HL-60/S4 treated with phorbol 12-myristate 13-acetate at 8.2 ng/mL for 4 days and 3 days (cell line): ENCODE data around the gene ARHGAP4.

Experiments
- in situ Hi-C: fragments of 300-500 bp; cut with MboI; formaldehyde crosslinking; loops from 2 replicates; pipeline ENCODE4 v1.15.0; 2022; ENCODE audit warnings: low sequenced_read_pairs

ARHGAP4 gene

DNA sequence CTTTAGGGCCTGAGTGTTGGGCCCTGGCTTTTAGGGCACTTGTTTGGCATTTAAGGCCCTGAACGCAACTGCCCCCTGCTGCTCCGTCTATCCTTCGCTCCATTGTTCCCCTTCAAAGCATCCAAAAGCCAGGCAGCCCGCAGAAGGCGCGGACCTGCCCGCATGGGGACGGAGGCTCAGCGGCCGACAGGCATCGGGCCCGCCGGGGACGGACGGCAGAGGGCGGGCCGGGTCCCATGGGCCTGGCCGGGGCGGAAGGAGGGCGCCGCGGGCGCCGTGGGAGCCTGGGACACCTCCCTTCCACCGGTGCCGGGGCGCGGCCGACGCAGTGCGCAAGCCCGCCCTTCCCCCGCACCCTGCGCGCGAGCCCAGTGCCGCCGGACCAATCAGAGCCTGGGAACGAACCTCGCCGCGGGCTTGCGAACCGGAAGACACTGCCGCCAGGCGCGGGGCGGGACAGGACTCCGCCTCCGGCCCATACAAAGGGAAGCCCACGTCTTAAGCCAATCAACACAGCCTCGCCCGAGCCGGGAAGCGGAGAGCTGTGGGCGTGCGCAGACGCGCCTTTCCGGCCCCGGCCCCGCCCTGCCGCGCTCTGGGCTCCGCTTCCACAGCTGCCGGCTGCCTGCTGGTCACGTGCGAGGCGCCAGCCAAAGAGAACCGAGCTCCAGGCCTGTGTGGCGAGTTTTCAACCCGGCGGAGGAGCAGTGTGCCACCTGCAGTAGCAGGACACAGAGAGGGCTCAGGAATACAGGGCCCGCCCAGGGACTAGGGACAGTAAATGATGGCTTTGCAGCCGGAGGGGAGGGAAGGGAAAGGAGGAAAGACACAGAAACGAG is 2.1 kb upstream of the ARHGAP4 start:
- in situ Hi-C loops: no loop called here

DNA sequence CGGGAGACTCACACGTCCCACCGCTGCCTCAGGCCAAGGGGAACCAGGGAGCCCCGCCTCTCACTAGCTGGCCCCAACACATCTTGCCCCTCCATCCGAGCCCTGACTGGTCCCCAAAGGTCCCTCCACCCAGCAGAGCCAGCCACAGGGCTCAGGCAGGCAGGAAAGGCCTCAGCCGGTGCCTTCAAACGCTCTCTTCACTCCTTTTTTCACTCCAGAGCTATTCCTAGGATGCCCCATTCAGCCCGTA is 1.5 kb upstream of the ARHGAP4 start:
- in situ Hi-C loops: no loop called here

DNA sequence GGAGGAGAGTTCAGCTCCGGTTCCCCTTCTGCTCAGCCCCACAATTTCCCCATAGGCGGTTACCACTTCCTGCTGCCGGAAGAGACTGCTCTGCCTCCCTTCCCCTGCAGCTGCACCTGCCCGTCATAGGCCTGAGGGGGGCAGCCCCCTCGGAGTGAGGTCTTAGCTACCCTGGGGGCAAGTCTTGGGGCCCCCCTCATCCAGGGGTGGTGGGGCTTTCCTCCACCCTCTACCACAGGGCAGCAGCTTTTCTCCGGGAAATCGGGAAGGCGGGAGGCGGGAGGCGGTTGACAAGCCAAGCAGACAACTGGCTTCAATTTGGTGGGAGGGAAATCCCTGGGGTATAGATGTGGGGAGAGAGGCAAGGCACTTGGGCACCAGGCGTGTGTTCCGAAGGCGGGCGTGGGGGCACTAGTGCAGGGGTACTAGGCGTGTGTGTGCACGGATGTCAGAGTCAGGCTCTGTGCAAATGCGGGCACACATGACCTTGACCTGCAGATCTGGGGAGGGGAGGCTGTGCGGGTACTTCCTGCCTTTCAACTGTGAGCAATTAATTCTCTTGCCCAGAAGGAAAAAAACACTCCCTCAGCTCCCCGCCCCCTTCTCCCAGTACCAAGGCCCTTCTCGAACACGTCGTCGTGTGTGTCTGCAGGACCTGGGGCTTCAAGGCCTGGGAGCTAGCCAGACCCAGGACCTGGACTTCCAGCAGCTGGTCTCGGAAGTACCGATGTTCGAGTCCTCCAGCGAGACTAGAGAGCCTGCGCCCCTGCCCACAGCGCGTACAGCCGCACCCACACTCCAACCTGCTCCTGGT is 1.0 kb upstream of the ARHGAP4 start:
- in situ Hi-C loops: no loop called here

DNA sequence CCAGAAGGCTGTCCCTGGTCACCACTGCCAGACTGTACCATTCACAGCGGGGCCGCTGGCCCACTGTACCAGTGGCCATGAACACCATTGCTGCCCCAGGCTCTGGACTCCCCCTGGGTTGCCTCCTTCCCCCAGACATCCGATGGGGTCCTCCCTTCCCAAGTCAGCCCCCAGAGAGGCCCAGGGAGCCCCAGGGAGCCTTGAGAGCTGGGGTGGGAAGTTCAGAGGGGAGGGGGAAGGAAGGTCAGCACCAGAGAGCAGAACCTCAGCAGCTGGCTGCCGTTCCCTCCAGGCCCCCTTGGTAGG is 441 bp upstream of the ARHGAP4 start:
- in situ Hi-C loops: no loop called here

DNA sequence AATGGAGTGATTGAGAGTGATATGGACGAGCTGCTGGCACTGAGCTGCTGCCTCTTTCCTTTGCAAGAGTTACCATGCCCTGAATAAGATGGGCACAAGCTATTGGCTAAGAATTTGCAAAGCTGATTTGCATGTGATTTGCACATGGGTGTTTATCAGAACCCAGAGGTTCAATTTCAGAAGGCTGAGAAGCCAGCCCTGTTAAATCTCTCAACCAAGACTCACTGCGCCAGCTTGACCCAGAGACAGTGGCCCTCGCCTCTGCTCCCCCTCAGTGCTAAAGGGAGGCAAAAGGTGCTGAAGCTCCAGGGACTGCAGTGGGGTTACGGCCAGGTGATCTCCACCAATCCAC is 701 bp downstream of the ARHGAP4 start:
- in situ Hi-C loops: no loop called here

DNA sequence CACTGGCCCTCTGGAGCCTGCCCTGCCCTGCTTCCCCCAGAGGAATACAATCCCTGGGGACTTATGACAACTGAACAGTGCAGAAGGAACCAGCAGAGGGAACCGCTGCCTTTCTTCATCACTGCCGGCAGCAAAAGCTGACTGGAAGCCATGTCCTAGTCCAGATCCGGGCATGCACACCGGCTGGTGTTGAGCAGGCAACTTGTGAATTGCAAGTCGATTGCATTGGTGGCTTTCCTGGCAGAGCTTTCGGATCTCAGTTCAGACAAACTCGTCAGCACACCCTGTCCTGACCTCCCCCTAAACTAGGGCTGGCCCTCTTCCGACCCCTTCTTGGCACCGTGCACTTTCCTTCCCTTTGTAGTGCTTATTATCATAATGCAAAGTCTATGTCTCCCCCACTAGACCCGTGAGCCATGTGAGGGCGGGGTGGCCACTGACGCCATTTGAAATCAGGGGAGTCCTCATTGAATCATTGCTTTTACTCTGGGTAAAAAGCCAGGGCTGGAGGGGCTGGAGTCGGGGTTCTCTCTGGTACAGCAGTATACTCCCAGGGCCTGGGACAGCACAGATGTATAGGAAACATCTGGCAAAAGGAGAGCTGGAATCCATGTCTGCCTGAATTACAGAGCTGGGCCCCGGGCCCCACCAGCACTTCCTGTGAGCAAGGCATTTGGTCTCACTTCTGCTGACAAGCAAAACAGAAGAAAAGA is 1.8 kb downstream of the ARHGAP4 start:
- in situ Hi-C loops: no loop called here

DNA sequence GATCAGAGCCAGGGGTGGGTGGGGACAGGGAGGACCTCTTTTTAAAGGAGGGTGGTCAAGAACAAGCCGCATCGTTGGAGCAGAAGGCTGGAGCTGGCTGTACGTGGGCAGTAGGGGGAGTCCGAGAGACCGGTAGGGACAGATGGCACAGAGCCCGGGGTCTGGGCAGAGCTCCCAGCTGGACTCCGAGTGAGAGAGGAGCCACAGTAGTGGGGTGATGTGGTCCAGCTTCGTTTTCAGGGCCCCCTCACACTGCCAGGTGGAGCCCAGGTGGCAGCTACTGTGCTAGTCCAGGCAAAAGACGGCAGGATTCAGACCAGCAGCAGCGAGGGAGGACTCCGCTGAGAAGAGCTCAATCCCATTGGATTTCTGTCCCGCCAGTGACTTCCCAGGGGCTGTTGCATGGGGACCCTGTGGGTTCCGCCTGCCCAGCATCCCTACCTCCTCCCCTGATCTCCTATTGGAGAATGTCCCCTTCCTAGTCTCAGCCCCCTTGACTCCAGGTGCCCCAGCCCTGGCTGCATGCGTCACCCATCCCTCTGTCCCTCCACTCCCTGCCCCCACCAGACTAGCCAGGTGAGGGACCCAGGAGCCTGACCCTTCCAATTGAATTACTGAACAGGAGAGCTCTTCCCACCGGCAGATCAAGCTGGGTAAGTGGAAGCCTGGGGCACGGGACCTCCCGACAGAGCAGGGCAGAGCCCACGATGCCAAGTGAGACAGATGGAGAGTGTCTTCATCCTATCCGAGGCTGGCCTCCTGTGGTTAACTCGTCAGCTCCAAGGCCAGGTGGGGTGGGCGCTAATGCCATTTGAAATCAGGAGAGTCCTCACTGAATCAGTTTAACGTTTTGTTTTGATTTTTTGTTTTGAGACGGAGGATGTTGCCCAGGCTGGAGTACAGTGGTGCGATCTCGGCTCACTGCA is 2.9 kb downstream of the ARHGAP4 start:
- in situ Hi-C loops: no loop called here

DNA sequence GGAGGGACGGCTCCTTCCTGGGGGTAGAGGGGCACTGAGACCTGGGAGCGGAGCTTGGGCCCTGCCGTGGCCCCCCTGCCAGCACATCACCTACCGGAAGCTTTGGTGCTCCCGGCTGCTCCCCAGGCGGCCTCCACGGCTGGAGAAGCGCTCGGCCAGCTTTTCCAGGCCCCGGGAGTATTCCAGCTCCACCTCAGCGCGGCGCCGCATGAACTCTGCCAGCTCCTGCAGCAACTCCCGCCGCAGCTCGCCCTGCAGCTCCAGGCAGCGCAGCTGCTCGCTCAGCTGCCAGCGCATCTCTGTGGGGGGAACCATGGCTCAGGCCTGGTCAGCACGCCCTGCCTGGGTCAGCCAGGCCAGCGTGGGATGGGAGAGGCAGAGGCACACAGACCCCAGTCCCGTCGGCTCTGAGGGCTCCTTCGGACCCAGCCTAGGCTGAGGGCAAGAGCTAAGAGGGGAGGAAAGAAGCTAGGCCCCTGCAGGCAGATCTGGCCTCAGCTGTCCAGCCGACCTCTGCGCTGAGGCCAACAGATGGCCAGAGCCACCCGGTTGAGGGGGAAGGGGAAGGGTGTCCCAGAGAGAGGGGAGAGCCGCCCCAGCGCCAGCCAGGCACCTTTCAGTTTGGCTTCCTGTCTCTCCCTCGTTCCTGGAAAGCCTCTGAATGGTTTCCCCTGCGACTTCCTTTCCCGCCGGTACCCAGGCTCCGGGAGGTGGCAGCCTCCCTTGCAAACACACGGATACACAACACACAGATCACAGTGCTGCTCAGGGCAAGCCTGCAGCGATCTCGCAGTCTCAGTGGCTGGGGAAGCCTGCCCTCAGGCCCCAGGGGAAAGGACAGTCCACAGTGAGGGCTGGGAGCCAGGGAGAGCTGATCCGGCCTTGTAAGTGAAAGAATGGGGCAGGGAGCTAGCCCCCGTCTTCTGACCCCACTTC is 4.3 kb downstream of the ARHGAP4 start:
- in situ Hi-C loops: no loop called here

DNA sequence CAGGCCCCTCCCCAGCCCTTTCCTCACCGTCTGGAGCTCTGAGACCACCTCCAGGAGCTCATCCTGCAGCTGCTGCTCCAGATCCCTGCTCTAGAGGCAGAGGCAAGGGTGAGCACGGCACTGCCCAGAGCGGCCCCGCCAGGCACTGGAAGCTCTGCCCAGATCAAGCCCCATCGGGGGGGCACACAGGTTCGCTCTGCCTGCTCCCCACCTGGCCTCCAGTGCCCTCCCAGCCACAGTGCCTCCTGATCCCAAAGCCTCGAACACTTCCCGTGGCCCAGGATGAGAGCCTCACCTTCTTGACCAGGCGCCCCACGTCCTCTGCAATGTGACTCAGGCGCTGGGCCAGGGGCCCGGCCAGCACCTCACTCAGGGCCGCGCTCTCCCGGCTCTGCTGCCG is 5.0 kb downstream of the ARHGAP4 start:
- in situ Hi-C loops: no loop called here

DNA sequence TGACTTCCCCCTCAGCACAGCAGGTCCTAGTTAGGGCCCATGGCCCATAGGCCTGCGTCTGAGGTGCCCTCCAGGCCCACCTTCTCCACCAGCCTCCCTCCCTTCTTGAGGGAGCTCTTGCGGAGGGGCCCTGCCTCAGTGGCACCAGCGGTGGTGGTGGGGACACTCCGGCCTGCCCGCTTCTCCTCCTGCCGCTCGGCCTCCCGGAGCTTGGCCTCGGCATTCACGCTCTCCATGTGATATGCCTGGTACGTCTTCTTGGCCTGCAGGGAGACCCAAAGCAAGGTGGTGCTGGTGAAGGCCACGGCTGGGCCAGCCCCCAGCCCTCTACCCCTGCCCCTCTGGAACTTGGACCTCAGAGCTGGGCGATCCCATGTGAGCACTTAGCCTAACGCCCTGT is 5.5 kb downstream of the ARHGAP4 start:
- in situ Hi-C loops: no loop called here

DNA sequence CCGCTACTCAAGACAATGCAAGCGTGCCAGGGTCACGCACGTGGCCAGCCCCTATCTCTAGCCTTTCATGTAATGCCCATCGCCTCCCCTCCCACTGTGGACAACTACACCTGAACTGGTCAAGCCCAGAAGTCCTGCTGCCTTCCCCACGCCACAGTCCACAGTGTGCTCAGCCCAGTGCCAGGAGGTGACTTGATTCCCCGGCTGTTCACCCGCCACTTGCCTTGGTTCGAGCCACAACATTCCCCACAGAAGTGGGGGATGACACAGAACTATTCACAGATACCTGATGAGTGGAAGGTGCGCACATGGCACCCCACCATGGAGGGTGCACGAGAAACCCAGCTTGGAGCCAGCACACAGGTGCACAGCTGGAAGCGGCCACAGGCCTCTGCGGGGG is 6.8 kb downstream of the ARHGAP4 start:
- in situ Hi-C loops: no loop called here

DNA sequence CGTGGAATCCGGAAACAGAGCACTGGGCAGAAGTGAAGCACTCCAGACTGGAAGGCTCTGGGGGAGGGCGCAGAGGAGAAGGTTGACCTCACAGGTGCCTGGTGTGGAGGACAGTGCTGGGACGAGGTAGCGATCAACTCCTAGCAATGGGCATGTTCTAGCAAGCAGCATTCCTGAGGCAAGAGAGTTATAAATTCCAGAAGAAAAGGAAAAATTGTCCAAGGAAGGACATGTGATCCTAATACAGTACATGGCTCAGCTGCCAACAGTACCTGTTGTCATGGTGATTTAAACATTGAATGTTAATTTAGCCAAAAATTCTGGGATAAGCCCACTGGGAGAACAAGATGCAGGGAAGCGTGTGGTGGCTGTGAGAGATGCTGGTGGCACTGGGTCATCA is 8.2 kb downstream of the ARHGAP4 start:
- in situ Hi-C loops: no loop called here

DNA sequence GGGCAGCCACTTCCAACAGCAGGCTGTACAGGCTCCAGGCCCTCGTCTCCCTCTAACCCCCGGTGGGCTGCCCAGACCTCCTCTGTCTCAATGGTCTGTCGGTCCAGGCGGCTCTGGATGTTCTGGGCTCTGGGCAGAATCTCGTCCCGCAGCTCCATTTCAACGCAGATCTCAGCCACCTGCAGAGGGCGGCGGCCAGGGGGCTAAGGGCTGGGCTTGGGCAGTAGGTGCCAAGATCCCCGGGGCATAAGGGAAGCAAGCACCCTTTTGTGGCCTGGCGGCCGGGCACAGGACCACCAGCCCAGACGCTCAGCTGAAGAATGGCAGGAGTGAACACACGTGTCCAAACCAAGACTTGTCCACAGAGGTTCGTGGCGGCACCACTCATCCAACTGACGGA is 12.4 kb downstream of the ARHGAP4 start:
- in situ Hi-C loops: no loop called here

DNA sequence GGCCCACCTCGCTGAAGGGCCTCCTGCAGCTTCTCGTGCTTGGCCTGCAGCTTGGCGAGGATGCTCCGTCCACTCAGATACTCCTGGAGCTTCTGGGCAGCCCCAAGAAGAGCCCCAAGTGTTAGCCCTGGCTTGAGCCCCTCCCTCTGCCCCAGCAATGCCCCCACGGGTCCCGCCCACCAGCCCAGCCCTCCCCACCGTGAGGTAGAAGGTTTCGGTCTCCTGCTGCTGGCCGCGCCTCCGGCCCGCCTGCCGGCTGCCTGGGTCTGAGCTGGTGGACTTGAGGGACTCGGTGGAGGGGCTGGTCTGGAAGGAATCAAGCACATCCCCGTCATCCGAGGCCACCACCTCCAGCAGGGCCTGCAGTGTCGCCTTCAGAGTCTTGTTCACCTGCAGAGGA is 12.9 kb downstream of the ARHGAP4 start:
- in situ Hi-C loops: no loop called here

DNA sequence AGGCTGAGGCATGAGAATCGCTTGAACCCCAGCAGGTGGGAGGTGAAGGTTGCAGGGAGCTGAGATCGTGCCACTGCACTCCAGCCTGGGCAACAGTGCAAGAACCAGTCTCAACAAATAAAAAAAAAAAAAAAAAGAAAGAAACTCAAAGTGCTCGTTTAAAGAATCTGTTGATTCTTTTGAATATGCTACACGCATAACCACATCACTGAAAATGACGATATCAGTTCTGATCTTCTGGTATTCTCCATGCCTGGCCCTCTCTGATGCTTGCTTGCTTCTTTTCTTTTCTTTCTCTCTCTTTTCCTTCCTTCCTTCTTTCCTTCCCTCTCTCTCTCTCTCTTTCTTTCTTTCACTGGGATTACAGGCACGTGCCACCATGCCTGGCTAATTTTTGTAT is 14.3 kb downstream of the ARHGAP4 start:
- in situ Hi-C loops: no loop called here

DNA sequence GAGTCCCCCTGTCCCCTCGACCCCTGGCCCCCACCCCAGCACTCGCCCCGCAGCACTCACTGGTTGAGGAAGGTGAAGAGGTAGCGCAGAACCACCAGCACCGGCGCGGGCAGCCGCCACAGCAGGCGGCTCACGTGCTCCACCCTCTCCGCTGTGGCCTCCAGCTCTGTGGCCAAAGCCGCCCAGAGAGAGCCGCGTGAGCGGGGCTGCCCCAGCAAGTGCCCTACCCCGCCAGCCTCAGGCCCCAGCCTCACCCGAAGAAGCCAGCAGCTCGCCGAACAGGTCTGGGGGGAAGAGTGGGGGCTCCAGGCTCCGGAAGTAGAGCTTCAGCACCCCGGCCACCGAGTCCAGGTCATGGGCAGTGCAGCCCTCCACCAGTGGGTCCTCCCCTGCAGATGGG is 15.6 kb downstream of the ARHGAP4 start:
- in situ Hi-C loops: no loop called here

DNA sequence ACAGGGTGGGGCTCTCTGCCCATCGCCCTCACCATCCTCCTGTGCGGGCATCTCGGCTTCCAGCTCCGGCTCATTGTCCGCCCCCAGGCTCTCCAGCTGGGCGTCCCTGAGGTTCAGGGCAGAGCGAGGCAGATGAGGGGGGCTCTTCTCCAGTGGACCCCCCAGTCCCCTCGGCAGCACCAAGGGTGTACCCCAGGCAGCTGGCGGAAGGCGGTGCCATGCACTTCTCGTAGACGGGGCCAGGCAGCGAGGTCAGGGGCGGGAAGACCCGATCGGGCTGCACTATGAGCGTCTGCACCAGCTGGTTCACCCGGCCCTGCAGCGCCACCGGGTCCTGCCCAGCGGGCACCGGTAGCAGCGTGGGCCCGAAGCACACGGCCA is 16.1 kb downstream of the ARHGAP4 start:
- in situ Hi-C loops: no loop called here

DNA sequence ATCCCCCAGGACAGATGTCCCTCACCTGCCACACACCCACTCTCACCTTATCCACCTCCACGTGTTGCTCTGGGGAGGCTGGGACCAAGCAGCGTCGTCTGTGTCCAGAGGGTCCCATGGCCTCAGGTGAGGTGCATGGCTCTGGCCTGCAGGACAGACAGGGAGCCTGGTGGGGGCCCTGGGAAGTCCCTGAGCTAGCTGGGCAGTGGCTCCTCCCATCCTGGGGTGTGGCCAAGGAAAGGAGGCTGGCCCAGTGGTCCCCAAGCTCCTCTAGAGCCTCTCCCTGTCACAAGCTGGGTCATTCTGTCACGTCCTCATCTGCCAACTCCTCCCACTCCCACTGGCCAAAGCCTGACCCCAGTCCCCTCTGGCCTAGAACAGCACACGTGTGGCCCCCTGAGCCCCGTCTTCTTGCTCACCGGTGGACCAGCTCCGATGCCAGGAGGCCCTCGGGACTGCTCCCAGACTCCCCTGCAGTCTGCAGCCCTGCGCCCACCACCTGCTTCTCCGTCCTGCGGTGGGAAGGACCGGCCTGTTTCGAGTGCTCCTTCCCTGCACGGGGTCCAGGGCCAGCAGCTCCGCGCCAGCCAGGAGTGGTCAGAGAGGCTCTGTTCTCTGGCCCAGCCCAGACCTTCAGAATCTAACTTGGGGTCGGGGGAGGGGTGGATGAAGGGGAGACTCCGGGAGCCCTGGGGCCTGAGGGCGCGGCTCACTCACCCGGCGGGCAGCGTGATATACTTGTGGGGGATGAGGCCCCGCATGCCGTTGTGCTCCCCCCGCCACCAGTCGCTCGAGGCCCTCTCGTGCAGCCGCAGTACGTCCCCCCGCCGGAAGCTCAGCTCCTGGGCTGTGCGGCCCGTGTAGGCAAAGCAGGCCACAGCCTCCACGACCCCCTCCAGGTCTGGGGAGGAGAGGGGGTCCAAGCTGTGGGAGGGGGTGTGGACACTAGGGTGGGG is 16.8 kb downstream of the ARHGAP4 start:
- in situ Hi-C loops: no loop called here

DNA sequence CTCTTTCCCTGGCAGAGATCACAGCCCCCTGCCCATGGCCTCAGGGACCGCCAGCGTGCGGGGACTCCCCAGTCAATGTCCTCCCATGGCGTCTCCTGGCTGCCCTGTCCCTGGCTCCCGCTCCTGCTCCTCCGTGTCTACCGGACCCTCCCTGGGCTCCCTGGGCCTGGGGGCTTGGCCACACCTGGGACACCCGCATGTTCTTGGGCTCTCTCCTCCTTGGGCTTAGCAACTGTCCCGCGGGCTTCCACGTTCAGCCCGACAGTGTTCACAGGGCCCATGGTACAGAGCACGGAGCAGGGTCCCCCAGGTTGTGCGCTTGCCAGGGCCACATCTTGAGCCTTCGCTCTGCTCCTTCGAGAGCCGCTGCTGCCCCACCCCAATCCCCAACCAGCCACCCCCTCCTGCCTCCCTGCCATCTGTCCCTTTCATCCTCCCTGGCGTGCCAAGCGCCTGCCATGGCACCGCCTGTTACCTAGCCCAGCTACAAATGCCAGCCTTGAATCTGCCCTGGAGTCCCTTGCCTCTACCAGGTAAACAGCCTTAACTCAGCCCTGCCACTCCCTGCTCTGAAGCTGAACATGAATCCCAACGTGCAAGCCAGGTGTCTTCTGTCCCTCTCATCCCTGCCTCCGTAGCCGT is 17.7 kb downstream of the ARHGAP4 start:
- in situ Hi-C loops: no loop called here
